ENCODE measurements around the gene UNC5A. TPM values are rescaled to one million over a fixed set of nuclear protein-coding genes. Genes with fewer than 3 reads are reported as not detected.

UNC5A gene
- total RNA-seq, 1 donor from 2014 or later: not detected

DNA sequence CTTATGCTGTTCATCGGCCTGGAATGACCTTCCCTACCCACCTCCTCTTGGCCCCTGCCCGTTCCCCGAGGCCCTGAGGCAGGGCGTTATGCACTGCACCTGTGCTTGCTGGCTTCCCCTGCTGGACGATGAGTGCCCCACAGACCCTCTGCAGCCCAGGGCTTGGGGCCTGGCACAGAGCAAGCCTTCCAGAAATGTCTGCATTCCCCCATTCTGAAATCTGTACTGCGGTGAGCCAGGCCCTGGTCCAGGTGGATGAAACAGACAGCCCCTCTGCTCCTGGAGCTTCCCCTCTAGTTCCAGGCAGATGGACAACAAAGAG, 35.0 kb downstream of the UNC5A start:
- no peak for DNase-seq (ENCODE audit: low spot score)

- no peak for DNase-seq (ENCODE audit: low spot score)
These were observed 36.2 kb downstream of the UNC5A start for GRCh38 chr5:176846335-176847140.

DNA sequence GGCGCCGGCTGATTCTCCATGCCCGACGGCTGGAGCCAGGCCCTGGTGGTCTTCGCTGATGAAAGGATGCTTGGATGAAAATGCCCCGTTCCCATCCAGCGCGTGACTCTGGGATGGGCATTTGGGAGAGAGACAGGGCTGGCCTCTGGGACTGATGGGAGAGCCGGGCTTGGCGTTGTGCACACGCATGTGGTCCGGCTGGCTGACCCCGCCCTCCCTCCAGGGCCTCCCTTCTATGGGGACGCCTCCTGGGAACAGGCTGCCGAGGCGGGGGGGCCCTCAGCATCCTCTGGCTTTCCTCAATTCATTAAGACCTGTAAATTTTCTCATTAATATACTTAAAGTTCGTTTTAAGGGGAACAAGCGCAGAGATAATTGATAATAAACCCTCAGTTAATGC, 36.8 kb downstream of the UNC5A start:
- no peak for DNase-seq (ENCODE audit: low spot score)

GRCh38 chr5:176847726-176848290, 37.4 kb downstream of the UNC5A start:
- no peak for DNase-seq (ENCODE audit: low spot score)

DNA sequence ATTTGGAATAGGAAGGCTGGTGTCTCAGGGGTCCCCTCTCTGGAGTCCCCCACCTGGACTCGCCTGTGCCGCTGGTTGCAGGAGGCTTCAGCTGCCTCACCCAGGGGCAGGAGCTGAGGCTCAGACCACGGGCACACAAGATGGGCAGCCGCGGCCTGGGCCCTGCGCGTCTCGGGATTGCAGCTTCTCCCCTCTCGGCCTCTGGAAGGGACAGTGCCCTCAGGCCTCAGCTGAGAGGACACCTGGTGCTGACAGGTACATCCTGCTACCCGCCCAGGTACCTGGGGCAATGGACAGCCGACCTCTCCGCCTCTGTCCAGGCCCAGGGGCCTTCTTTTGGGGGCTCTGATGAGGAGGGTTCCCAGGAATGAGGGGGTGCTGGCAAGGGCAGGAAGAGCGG, 38.3 kb downstream of the UNC5A start:
- DNase-seq (ENCODE audit: low spot score): no peak

GRCh38 chr5:176849611-176850227, 39.4 kb downstream of the UNC5A start:
- DNase-seq (ENCODE audit: low spot score): no peak

- no peak for DNase-seq (ENCODE audit: low spot score)
These were observed 40.2 kb downstream of the UNC5A start for GRCh38 chr5:176850371-176851245.

- no peak for DNase-seq (ENCODE audit: low spot score)
These were observed 41.0 kb downstream of the UNC5A start for GRCh38 chr5:176851380-176851779.

- no peak for DNase-seq (ENCODE audit: low spot score)
These were observed 41.7 kb downstream of the UNC5A start for GRCh38 chr5:176851871-176852658.

DNA sequence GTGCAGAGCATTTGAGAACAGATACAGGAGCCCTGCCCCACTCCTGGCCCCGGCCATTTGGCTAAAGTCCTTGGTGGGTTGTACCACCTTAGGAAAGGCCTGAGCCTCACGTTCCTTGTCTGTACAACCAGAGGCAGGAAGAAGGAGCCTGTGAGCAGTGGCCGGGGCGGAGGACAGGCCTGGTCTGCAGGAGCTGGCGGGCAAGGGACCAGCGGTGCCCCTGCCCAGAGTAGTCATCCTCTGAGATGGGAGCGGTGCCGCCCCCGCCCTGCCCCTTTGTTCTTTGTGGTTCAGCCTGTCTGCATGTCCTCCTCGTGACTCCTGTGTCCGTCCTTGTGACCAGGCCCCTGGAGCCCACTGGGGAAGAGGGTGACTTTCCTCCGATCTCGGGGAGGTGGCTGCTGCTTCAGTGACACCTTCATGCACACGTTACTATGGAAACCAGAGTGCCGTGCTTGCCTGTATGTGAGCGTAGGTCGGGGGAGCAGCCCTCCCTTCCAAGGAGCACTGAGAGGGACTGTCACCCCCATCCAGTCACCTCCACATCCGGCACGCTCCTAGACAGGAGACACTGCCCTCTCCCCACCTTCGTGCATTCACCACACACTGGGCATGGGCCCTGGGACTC, 42.9 kb downstream of the UNC5A start:
- no peak for DNase-seq (ENCODE audit: low spot score)

GRCh38 chr5:176854164-176854563, 43.8 kb downstream of the UNC5A start:
- DNase-seq (ENCODE audit: low spot score): no peak

DNA sequence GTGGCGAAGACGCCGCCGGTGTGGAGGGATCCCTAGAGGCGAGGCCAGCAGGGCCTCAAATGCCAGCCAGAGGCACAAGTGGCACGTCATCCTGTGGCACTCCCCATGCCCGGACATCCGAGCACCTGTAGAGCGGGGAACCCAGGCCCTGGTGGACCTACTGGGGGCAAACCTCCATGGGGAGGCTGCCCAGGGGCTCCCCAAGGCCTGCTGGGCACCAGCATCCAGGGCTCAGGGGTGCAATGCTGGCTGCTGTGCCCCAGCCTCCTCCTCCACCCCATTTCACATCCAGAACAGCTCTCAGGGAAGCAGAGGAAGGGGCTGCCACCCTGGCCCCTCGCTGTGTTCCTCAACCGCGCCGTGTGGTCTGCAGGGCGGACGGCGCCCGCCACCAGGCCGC, 45.2 kb downstream of the UNC5A start:
- DNase-seq (ENCODE audit: low spot score): no peak

DNA sequence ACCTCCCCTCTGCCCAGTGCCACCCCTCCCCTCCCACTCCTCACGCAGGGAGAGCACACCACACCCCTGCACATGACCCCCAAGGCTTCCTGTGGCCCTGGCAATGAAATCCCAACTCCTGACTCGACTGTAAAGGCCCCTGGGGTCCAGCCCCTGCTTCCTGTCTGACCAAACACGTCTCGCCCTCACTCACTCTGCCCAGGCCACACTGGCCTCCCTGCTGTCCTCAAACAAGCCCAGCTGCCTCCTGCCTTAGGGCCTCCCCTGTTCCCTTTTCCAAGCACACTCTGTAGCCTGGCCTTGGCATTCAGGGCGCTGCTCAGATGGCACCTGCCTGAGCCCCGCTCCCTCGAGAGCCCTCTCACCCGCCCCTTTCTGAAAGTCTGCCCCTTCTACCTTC, 46.4 kb downstream of the UNC5A start:
- DNase-seq (ENCODE audit: low spot score): no peak

- DNase-seq (ENCODE audit: low spot score): no peak
These were observed 47.0 kb downstream of the UNC5A start for GRCh38 chr5:176857216-176857893.

- DNase-seq (ENCODE audit: low spot score): no peak
These were observed 47.5 kb downstream of the UNC5A start for GRCh38 chr5:176857894-176858273.

- no peak for DNase-seq (ENCODE audit: low spot score)
These were observed 49.6 kb downstream of the UNC5A start for GRCh38 chr5:176859916-176860315.

- no peak for DNase-seq (ENCODE audit: low spot score)
These were observed 50.0 kb downstream of the UNC5A start for GRCh38 chr5:176860381-176860780.

GRCh38 chr5:176861276-176861675, 50.9 kb downstream of the UNC5A start:
- DNase-seq (ENCODE audit: low spot score): no peak

GRCh38 chr5:176862330-176862995, 52.1 kb downstream of the UNC5A start:
- no peak for DNase-seq (ENCODE audit: low spot score)

Data from ureter (tissue), 1 donor.